ENCODE data around the gene RCSD1. TPM values are rescaled to one million over a fixed set of nuclear protein-coding genes. Genes with fewer than 3 reads are reported as not detected.

The RCSD1 gene
- total RNA-seq, 4 donors from 2014 or later, result 16.8 to 19.0 (median 18.5) TPM

DNA sequence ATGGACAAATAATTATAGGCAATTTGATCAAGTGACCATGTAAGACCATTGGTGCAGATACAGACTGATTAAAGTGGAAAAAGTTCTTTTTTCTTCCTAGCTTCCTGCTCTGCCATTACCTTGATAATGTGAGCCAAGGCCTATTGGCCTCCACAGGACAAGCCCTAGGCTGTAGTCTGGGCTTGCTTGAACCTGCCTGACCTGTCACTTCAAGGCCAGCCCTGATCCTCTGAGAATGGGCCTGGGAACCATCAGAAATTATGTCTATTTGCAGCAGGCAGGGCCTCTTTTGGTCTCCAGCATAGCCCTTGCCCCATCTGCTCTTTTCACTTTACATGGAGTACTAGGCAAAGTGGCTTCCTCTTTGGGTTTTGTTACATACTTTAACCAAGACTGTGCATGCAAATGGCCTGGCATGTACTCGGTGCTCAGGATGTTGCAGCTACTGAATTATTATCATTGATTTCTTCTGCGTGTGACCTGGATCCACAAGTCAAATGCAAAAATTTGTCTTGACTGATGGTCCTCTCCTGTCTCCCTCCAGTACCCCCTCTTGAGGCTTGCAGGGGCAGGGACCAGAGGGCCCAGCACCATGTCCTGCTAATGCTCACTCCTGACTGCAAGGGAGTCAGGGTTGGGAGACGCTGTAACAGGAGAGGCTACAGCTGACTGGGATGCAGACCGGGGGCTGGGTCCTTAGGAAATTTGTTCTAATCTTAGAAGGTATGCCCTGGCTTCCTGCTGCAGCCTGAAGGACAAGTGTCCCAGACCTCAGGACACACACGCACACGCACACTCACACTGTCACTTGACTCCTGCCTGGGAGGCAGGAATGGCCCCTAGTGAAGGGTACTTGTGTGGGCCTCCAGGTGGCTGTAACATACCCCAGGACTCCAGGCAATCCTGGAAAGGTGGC, 39.4 kb downstream of the RCSD1 start:
- Histone ChIP-seq H3K4me3 (no peak overlapping the region), H3K27me3 (no peaks in the 10 kb centered on the region), H3K4me1 (peaks cover 4 to 37% (median 11%) of the 10 kb centered on the region in 4 donors), H3K27ac (replicated peaks in 1 of 4) (no peak overlapping the region), H3K9me3 (no peaks in the 10 kb centered on the region), H3K36me3 (peaks cover 0 to 12% (median 0%) of the 10 kb centered on the region in 4 donors)
- no peak for DNase-seq (ENCODE audit: extremely low spot score)
- TF ChIP-seq EP300 (IDR thresholded peaks at IDR 0.05), result no peak
- TF ChIP-seq POLR2A (IDR thresholded peaks at IDR 0.05; ENCODE audit: low read depth), result no peak
- TF ChIP-seq, protein P1, sequence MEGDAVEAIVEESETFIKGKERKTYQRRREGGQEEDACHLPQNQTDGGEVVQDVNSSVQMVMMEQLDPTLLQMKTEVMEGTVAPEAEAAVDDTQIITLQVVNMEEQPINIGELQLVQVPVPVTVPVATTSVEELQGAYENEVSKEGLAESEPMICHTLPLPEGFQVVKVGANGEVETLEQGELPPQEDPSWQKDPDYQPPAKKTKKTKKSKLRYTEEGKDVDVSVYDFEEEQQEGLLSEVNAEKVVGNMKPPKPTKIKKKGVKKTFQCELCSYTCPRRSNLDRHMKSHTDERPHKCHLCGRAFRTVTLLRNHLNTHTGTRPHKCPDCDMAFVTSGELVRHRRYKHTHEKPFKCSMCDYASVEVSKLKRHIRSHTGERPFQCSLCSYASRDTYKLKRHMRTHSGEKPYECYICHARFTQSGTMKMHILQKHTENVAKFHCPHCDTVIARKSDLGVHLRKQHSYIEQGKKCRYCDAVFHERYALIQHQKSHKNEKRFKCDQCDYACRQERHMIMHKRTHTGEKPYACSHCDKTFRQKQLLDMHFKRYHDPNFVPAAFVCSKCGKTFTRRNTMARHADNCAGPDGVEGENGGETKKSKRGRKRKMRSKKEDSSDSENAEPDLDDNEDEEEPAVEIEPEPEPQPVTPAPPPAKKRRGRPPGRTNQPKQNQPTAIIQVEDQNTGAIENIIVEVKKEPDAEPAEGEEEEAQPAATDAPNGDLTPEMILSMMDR (IDR thresholded peaks at IDR 0.05), result no peak
- TF ChIP-seq POLR2AphosphoS5 (IDR thresholded peaks at IDR 0.05), result no peak
- 75% methylated on average over 4 of the region's 6 CpGs for WGBS
- intact Hi-C loops (cut with DNase I), result no loop called here

DNA sequence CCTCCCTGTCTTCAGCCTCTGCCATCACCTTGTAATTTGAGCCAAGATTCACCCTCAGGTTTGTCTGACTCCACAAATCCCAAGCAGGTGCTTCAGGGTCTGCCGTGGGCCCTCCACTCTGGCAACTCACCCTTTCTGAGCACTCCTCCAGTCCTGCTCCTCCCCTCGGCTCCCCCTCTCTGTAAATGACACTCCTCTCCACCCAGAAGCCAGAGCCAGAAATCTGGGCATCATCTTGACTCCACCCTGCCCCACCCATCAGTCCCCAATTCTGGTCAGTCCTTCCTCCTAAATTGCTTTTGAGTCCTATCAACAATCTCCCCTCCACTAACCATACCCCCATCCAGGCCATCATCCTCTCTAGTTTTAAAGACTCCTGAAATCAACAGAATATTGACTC, 40.5 kb downstream of the RCSD1 start:
- 78% methylated on average over 2 of the region's 2 CpGs for WGBS
- TF ChIP-seq POLR2AphosphoS5 (IDR thresholded peaks at IDR 0.05) (no peak), POLR2A (IDR thresholded peaks at IDR 0.05; ENCODE audit: low read depth) (no peak), EP300 (IDR thresholded peaks at IDR 0.05) (no peak)
- TF ChIP-seq, protein P1 (IDR thresholded peaks at IDR 0.05), result no peak
- no peak overlapping the region for H3K4me3 ChIP-seq
- H3K9me3 ChIP-seq, result no peaks in the 10 kb centered on the region
- H3K4me1 ChIP-seq, result peaks cover 4 to 36% (median 11%) of the 10 kb centered on the region in 4 donors
- intact Hi-C loops (cut with DNase I), result no loop called here
- H3K36me3 ChIP-seq, result peaks cover 0 to 12% (median 0%) of the 10 kb centered on the region in 4 donors
- no peak for DNase-seq (ENCODE audit: extremely low spot score)
- H3K27ac ChIP-seq (replicated peaks in 1 of 4), result no peak overlapping the region
- H3K27me3 ChIP-seq, result no peaks in the 10 kb centered on the region

DNA sequence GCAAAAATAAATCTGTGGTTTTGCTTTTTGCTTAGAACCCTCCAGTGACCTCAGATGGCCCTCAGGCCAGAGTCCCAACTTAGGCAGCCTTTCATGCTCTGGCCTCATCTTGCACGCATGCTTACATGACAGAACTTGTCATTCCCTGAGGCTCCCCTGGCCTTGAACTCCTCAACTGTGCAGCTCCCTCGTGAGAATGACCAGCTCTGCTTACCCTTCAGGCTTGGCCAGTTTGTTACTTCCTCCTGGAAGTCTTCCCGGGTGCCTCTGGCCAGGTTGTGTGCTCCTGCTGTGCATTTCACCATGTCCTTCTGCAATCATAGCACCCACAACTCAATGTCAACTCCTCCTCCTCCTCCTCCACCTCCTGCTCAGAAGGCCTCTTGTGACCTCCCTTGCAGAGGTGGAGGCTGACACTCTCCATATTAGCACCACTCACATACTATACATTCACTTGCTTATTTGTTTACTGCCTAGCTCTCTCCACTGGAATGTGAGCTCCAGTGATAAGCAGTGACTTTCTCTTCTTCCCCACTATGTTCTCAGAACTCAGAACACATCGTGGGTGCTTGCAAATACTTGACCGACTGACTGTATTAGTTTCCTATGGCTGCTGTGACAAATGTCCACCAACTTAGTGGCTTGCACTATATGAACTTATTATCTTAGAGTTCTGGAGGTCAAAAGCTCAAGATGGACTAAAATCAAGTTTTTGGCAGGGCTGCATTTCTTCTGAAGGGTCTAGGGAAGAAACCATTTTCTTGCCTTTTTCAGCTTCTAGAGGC, 41.9 kb downstream of the RCSD1 start:
- WGBS, result 92% methylated on average over 5 of the region's 5 CpGs
- TF ChIP-seq, protein P1 (IDR thresholded peaks at IDR 0.05), result no peak
- intact Hi-C loops (cut with DNase I), result no loop called here

DNA sequence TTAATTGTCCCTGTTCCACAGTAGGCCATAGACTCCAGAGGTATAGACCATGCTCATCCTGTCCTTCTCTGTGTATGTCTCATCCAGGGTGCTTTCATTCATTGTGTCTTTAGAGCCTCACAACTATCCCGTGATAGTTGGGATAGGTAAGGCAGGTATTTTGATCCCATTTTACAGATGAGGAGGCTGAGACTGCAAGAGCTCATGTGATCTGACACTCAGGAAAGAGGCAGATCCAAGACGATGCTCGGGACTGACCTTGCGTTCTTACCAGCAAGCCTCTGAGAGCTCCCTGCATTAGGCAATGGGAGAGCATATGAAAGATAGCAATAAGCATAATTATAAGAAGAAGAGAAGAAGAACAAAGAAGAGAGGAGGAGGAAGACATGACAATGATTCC, 42.8 kb downstream of the RCSD1 start:
- H3K27me3 ChIP-seq, result no peaks in the 10 kb centered on the region
- no peak overlapping the region for H3K4me3 ChIP-seq
- no peak for DNase-seq (ENCODE audit: extremely low spot score)
- H3K36me3 ChIP-seq, result peaks cover 0 to 12% (median 0%) of the 10 kb centered on the region in 4 donors
- H3K27ac ChIP-seq (replicated peaks in 1 of 4), result no peak overlapping the region
- intact Hi-C loops (cut with DNase I), result no loop called here
- TF ChIP-seq EP300 (IDR thresholded peaks at IDR 0.05), result no peak
- TF ChIP-seq, protein P1 (IDR thresholded peaks at IDR 0.05), result no peak
- TF ChIP-seq POLR2A (IDR thresholded peaks at IDR 0.05; ENCODE audit: low read depth), result no peak
- TF ChIP-seq POLR2AphosphoS5 (IDR thresholded peaks at IDR 0.05), result no peak
- H3K4me1 ChIP-seq, result peaks cover 0 to 22% (median 3%) of the 10 kb centered on the region in 4 donors
- H3K9me3 ChIP-seq, result no peaks in the 10 kb centered on the region
- 66% methylated on average over 4 of the region's 4 CpGs for WGBS

More for the DNA sequence above, 41.9 kb downstream of the RCSD1 start:
- Histone ChIP-seq H3K27ac (replicated peaks in 1 of 4) (no peak overlapping the region), H3K4me3 (no peak overlapping the region), H3K9me3 (no peaks in the 10 kb centered on the region), H3K27me3 (no peaks in the 10 kb centered on the region), H3K4me1 (peaks cover 0 to 31% (median 6%) of the 10 kb centered on the region in 4 donors), H3K36me3 (peaks cover 0 to 12% (median 0%) of the 10 kb centered on the region in 4 donors)
- DNase-seq (ENCODE audit: extremely low spot score), result no peak
